Endothelial cell of coronary artery (primary cell): ENCODE data around the gene TEX26. TPM values are rescaled to one million over a fixed set of nuclear protein-coding genes. Genes with fewer than 3 reads are reported as not detected.

Experiments used
- total RNA-seq: library from RNA; depleted of rRNA; stranded (reverse); fragments of >200 nt; gene quantifications from 2 replicates; pipeline ENCODE4 v1.2.3, GENCODE V29; 2014

The TEX26 gene
- total RNA-seq: not detected in 2 replicates

DNA sequence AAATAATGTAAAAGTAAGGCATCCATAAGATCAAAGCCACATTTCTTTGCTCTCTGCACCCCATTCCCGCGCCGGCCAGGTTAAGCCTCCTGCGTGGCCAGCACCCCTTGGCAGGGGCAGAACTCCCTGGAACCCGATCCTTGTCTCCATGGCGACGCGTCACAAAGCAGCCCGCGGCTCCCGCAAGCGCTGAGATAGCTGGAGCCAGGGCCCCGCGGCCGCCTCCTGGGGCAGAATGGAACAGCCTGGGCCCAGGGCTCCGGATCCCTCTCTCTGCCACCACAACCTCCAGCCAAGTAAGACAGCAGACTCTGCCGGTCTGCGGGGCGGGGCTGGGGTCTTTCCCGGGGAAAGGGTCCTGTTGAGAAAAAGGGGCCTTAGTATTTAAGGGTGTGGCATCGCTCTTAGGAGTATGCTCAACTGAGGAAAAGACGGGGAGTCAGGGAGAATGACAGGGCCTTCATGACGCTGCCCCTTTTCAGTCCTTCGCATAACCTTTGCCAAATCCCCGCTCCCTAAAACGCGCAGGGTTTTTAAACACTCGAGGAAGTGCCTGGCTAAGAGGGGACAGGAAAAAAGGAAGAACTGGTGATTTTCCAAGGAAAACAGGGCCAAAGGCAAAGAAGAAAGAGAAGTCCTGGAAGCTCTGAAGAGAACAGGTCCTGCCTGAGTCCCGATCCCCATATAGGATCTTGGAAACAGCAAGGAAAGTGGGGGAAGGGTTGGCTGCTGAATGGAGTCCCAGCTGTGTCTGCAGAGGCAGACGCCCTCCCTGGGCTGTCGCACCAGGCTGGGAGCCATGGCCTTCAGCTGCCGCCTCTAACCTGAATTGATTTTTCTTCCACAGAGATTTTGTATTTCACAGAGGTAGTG lies at the start of gene TEX26:
Gene TEX26 (plus strand): TSS at position 176 of the 873 bp plus-strand sequence. CDS start 60 bp downstream, at position 236.

DNA sequence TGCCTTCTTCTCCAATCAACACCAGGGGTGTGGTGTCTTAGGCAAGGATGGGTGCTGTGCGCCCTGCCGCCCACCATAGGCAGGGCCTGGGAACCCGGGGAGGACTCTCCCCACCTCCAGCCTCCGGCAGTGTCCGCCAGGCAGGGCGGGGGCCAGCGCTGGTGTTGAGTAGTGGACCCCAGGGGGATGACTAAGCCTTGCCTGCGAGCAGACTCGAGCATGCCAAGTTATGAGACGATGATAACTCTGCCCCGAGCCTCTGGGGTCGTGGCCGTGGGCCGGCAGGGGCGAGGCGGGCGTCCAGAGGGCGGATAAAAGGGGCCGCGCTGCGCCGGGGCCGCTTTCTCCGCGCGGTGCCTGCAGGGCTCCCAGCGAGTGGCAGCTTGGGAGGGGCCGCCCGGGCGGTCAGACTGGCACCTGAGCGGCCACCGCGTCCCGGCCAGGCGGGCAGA lies 26.5 kb upstream of the TEX26 start, which contains the start of gene MEDAG:
Gene MEDAG (plus strand): TSS at position 340 of the 452 bp plus-strand sequence. CDS start 245 bp downstream, outside the sequence.

Other genes with a start within 250 kb of the TEX26 start
- gene ALOX5AP, start 197.1 kb upstream of the TEX26 start, total RNA-seq: 0.09 TPM in 2 replicates
- gene MEDAG, start 26.4 kb upstream of the TEX26 start, total RNA-seq: 25.0 and 36.0 TPM in 2 replicates
- gene HSPH1, start 229.2 kb downstream of the TEX26 start, total RNA-seq: 63.3 and 70.3 TPM in 2 replicates